ENCODE results near the gene TMC5. TPM values are rescaled to one million over a fixed set of nuclear protein-coding genes. Genes with fewer than 3 reads are reported as not detected.

TMC5 gene
- total and polyA plus RNA-seq, 2 of the 13 experiments (the other 11 are each of a cell fraction or from before 2014, with no cell fraction given) = 0.09 to 0.41 TPM

DNA sequence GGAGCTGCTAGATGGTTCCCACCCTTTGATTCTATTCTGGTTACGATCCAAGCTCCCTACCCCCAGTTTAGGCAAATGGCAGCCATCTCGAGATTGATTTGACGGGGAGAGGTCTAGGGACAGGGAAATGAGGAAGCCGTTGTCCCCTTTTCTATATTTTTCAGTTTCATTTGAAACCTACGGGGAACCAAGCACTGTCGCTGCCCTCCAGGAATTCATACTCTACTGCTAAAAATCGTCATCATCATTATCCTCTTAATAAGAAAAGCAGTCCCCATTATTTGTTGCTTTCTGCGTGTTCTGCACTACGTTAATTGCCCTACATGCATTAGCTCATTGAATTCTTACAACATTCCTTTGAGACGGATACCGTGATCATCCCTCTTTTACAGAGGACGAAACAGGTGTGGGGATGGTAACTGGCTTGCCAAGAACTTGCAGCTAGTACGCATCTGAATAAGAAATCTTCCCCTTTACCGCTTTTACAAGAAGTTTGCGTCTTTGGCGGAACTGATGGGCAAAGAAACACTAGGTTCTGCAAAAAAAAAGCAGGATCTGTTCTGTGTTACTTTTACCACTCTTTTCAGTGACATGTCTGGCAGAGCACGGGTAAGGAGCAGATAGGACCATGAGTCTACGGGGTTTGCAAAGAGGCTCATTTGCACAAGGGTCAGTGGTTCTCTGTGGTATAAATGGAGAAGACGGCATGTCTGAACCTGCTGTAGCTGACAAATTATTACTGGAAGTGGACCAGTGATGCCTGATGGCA lies 107.1 kb downstream of the TMC5 start:
- POLR2A ChIA-PET = interaction anchor here (1.0 to 2.7 kb wide), 7 partner anchors 10 to 735 kb away, joined by 3 to 34 read pairs (median 5); partner anchors contain the start of genes ARL6IP1, RPS15A and VPS35L
- no peak for DNase-seq (ENCODE audit: low spot score)
- peak overlapping the region; percentile 61 for H3K27ac ChIP-seq (ENCODE audit: extremely low read length, insufficient read depth, low read length)
- H3K27me3 ChIP-seq (ENCODE audit: control insufficient read depth in 1 of 2, insufficient read depth in 2 of 2, low read length in 2 of 2) = no peaks in the 10 kb centered on the region; a peak in 1 of 5 replicates
- 32% methylated on average over 19 of the region's 19 CpGs for WGBS (ENCODE audit: low lambda C conversion rate)
- peak overlapping the region; percentile 76 for H2AFZ ChIP-seq (ENCODE audit: low read length)
- BruUV-seq (replicated peaks) = no TSS peak
- peak; percentile 2; the same call in 2 of the 3 replicates for ATAC-seq
- no peak for FAIRE-seq
- peak overlapping the region; percentile 83 for H3K9ac ChIP-seq (ENCODE audit: insufficient read depth, low read depth, low read length)
- peaks cover 4 to 16% of the 10 kb centered on the region in 2 experiments; a peak in 4 of 5 replicates for H3K36me3 ChIP-seq (replicated peaks in 1 of 2; ENCODE audit: control insufficient read depth in 1 of 2, insufficient read depth in 2 of 2, low read length in 2 of 2)
- CTCF ChIA-PET (ENCODE audit: low intra/inter-chr PET ratio, low total read pairs) = no interaction called here
- H3K79me2 ChIP-seq (ENCODE audit: insufficient read depth, low read length) = peaks cover 45% of the 10 kb centered on the region
- in situ Hi-C loops (cut with HindIII; ENCODE audit: extremely low pct_ligation_motif_present, low pct_unique_long_range_greater_than_20kb) (no loop called here), intact Hi-C loops (cut with micrococcal nuclease; ENCODE audit: unreplicated experiment) (loop anchor here (10.0 kb wide), 1 partner anchor 730 kb away; the partner anchor contains the start of gene RPS15A)
- H3K4me2 ChIP-seq (ENCODE audit: low read depth, low read length) = peak overlapping the region; percentile 91
- peak overlapping the region; percentile 94 to 100 (median 95) for H3K4me3 ChIP-seq (replicated peaks in 1 of 3; ENCODE audit: insufficient read depth in 1 of 3, low read depth in 2 of 3, low read length in 3 of 3)
- no peaks in the 10 kb centered on the region for H4K20me1 ChIP-seq (ENCODE audit: insufficient read depth, low read length)
- H3K9me3 ChIP-seq (ENCODE audit: low read length) = no peaks in the 10 kb centered on the region
- H3K4me1 ChIP-seq (ENCODE audit: insufficient read depth, low read length) = peaks cover 49% of the 10 kb centered on the region
- TF ChIP-seq ZNF75D (CRISPR knock-in tag; IDR thresholded peaks at IDR 0.05; ENCODE audit: borderline replicate concordance) = no peak; the same call in 1 of the 2 replicates
- TF ChIP-seq HNRNPUL1 (IDR thresholded peaks at IDR 0.05; ENCODE audit: low read depth, low read length) = no peak
- no peak for TF ChIP-seq ZGPAT (CRISPR knock-in tag; IDR thresholded peaks at IDR 0.05)
- no peak for TF ChIP-seq ATF7 (IDR thresholded peaks at IDR 0.05)
- TF ChIP-seq ATF7 (CRISPR knock-in tag; IDR thresholded peaks at IDR 0.05) = no peak
- no peak for TF ChIP-seq ZNF710 (CRISPR knock-in tag; IDR thresholded peaks at IDR 0.05; ENCODE audit: borderline replicate concordance)
- TF ChIP-seq NFRKB (IDR thresholded peaks at IDR 0.05) = no peak
- TF ChIP-seq ATF4 (CRISPR knock-in tag; IDR thresholded peaks at IDR 0.05) = 0 out of 4 replicates have a peak, but pooled peaks of 1 of the 2 experiments have one; percentile 13
- TF ChIP-seq HOXA5 (CRISPR knock-in tag; IDR thresholded peaks at IDR 0.05) = no peak; the same call in 1 of the 2 replicates
- TF ChIP-seq MIXL1 (CRISPR knock-in tag; IDR thresholded peaks at IDR 0.05) = no peak
- TF ChIP-seq ZNF503 (CRISPR knock-in tag; IDR thresholded peaks at IDR 0.05) = no peak
- TF ChIP-seq ZBTB38 (CRISPR knock-in tag; IDR thresholded peaks at IDR 0.05) = peak; percentile 88
- TF ChIP-seq E2F1 (CRISPR knock-in tag; IDR thresholded peaks at IDR 0.05) = no peak
- 0 out of 2 replicates have a peak, but pooled peaks have one; percentile 18 for TF ChIP-seq TBX2 (CRISPR knock-in tag; IDR thresholded peaks at IDR 0.05; ENCODE audit: borderline replicate concordance)
